Glomerular endothelial cell (primary cell): ENCODE data around the gene FGD5. TPM values are rescaled to one million over a fixed set of nuclear protein-coding genes. Genes with fewer than 3 reads are reported as not detected.

Source experiments
- DNase-seq: peaks from one replicate; pipeline ENCODE4 v3.0.0-alpha.2; 2011; ENCODE audit warnings: low read depth, low spot score; ENCODE audit errors: extremely low read depth
- total RNA-seq: library from RNA; depleted of rRNA; stranded (reverse); fragments of >200 nt; gene quantifications from 2 replicates; pipeline ENCODE4 v1.2.3, GENCODE V29; 2015

Gene FGD5
- total RNA-seq, 1 donor from 2014 or later: 109 TPM

DNA sequence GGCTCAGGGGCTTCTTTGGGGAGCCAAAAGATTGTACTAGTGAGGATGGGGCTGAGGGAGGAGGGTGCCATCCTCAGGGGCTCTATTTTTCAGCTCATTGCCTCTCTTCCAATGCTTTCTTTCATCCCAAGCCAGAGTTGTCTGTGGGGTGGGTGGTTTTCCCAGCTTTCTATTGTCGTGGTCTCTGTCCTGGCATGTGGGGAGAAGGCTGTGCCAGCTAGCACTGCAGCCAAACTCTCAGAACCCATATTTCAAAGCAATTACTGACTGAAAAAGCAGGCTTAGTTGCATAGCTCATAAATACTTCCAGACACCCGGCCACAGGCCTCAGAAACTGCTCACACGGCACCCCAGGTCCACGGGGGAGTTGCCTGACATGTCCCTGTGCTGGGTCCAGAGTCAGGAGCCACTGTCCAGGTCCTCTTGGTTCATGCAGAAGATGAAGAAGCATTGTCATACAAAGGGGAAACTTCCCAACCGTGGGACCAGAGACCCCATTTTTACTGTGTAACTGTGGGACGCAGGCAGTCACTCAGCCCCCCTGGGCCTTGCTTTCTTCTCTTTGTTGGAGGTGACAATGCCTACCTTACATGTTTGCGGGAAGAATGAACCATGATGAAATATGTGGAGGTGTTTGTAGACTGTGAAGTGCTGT, 27.6 kb downstream of the FGD5 start:
- DNase-seq: no peak

DNA sequence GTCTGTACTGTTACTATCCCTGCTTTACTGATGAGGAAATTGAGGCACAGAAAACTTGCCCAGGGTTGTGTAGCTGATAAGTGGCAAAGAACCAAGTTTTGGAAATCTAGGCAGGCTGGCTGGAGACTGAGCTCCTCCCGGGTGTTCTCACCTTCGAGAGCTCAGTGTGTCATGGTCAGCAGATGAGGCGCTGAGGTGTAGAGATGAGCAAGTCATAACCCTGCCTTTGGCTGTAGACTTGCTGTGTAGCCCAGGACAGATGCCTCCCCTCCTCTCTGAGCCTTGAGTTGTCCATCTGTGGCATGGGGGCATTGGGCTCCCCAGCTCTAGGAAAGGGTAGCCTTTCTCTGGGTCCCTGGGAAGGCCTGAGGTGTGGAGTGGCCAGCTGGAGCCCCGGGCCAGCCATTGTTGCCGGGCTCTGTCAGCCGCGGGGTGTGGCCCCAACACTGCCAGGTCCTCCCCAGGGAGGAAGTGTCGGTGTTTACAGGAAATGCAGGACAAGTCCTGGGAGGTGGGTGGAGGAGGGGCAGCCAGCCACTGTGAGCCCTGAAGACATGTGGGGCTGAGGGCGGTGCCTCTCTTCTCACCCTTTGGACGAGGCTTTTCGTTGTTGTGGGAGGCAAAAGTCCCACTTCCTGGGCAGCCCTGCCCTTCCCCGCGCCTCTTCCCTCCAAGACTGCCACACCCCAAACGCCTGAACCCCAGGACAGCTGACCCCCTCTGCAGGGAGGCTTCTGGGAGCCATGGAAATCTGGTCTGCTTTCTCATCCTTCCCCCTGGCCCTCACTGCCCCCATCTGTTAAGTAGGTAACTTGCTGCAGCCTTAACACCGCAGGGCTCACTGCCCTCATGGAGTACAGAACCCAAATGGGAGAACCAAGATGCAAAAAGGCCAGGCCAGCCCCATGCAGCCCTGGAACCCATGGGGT, 29.1 kb downstream of the FGD5 start:
- DNase-seq: no peak

- no peak for DNase-seq
Observed at GRCh38 chr3:14848906-14849305, 30.1 kb downstream of the FGD5 start.

DNA sequence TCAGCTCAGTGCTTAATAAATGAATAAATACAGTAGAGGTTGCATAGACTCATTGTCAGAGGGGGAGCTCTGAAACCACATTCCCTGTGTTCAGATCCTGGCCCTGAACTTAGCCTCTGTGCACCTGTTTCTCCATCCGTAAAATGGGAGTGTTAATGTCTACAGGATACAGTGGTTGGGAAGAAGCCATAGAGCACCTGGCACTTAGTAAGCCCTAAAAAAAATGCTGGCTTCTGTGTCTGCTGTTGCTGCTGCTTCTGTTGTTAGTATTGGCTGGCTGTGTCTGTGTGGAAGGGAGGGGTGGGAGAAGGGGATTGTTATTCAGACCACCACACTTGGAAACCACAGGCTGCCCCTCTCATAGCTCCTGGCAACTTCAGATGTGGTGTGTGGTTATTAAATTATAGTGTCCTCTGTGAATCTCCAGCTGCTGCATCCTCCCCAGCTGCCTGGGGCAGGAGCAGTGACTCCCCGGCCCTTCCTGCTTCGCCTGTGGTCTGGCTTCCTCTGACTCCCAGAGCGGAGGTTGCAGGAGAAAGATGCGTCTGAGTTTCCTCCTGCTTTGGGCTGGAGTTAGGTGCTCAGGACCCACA, 31.0 kb downstream of the FGD5 start:
- DNase-seq: no peak

DNA sequence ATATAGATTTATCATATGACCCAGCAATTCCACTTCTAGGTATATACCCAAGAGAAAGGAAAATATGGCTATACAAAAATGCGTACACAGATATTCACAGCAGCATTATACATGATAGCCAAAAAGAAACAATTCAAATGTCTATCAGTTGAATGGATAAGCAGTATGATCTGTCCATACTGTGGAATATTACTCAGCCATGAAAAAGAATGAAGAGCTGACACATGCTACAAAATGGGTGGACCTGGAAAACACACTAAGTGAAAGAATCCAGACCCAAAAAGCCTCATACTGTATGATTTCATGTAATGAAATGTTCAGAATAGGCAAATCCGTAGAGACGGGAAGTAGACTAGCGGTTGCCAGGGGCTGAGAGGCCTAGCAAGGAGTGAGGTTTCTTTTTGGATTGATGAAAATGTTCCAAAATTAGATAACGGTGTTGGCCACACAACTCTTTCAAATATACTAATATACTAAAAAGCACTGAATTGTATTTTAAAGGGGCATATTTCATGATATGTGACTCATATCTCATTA, 33.4 kb downstream of the FGD5 start:
- DNase-seq: no peak

- DNase-seq: no peak
Observed at GRCh38 chr3:14852717-14853116, 34.0 kb downstream of the FGD5 start.

DNA sequence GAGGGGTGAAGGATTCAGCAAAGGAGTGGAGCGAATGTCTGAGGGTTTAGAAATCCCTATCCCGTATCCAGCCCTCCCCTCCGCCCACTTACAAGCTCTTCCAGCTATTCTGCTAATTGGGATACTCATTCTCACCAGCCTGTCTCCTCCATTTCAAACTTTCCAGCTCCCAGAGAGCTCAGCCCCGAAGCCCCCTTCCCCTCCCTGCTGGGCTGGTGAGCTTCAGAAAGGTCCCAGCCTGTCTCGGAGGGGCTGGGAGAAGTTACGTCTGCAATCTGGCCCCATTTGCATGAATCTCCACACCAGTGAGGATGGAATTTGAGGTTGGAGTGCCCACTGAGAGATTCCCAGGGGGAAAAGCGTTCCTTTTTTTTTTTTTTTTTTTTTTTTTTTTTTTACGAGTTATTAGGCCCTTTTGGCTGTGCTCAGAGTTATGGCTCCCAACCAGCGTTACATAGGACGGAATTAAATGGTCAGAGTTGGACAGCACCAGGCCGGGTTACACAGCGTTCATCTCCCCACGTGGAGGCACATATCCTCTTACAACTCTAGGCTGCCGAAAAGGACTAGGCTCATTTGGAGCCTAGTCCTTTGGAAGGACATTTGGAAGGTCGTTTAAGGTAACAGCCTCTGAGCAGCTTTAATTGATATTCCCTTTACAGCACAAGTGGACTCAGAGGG, 34.6 kb downstream of the FGD5 start:
- no peak for DNase-seq

- DNase-seq: no peak
Observed at GRCh38 chr3:14857506-14857905, 38.7 kb downstream of the FGD5 start.

- DNase-seq: no peak
Observed at GRCh38 chr3:14858105-14858504, 39.3 kb downstream of the FGD5 start.

GRCh38 chr3:14859880-14860279, 41.1 kb downstream of the FGD5 start:
- DNase-seq: no peak

DNA sequence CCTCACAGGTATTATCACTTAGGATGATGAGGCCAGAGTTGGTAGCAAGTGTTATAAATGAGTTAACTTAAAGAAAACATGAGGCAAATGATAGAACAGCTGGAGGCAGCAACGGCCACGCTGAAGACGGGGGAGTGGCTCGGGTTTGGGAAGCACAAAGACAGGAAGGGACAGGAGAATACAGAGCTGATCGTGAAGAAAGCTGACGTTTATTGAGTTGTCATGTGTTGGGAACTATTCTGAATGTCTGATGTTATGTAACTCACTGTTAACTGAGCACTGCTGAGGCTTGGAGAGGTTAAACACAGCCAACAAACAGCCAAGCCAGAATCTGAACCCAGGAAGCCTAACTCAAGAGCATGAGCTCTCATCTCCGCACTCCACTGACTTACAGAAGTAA, 42.3 kb downstream of the FGD5 start:
- DNase-seq: peak; percentile 20

- no peak for DNase-seq
Observed at GRCh38 chr3:14861446-14862302, 42.9 kb downstream of the FGD5 start.

GRCh38 chr3:14862303-14862660, 43.5 kb downstream of the FGD5 start:
- DNase-seq: no peak

- no peak for DNase-seq
Observed at GRCh38 chr3:14862661-14863230, 44.0 kb downstream of the FGD5 start.

- no peak for DNase-seq
Observed at GRCh38 chr3:14863333-14864100, 44.8 kb downstream of the FGD5 start.

DNA sequence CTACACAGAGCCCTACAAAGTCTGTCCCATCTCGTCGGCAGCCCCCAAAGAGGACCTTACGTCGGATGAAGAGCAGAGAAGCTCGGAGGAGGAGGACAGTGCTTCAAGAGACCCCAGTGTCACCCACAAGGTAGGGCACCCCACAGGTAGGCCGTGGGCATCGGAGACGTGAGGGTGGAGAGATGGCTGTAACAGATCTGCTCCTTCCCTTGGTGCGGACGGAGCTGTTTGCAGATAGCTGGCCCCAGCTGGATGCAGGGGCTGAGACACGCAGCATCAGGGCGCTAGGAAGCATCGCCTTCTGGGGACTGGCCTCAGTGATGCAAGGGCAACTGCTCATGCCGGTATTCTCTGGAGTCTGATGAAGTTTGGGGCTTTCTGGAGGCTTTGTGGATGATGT, 45.4 kb downstream of the FGD5 start:
- no peak for DNase-seq

DNA sequence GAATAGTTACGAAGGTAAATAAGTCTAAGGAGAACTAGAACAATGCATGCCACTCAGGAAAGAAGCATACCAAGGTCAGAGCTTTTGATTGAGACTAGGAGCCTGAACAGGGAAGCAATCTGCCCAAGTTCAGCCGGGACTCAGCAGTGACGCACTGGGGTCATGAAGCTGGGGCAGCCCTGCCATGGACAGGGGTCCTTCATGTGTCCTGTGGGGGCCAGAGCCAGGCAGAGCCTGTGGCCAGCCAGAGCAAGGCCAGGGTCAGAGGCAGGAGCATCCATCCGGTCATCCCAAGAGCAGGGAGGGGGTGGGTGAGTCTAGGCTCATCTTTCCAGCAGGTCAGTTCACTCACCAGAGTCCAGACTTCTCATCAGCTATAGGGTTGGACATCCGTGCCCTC, 47.9 kb downstream of the FGD5 start:
- no peak for DNase-seq

DNA sequence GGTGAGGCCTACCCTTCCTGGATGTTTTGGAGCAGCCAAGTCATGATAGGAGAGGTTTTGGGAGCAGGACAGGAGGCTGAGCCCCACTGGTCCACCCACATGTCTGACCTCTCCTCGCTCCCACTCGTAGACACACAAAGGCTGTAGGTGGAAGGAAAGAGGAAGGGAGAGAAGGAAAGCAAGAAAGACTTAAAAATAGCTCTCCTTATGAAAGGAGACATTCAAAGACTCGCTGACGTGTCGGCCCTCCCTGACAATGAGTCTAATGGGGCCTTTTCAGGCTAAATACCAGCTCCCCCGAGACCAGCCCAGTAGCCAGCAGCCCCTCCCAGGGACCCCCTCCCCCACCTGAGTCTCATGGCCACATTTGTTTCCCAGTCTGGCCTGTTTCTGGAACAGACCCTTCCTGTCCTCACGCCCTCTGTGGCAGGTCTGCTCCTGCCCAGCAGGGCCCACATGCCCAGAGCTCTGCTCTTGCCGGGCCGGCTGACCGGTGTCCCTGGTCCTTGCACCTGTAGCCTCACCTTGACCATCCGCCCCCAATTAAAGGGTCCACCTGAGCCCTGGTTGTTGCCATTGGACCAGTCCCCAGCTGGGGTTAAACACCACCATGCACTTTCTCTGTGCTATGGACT, 49.3 kb downstream of the FGD5 start:
- DNase-seq: no peak
